ENCODE results near the gene PPY.

- no peak for TF ChIP-seq CTCF (IDR thresholded peaks at IDR 0.05)
- no peak for TF ChIP-seq POLR2A (IDR thresholded peaks at IDR 0.05)
Observed at GRCh38 chr17:43900858-43901754, 41.2 kb downstream of the PPY start.

Data from heart left ventricle (tissue), 13 donors.